Measurements from ENCODE around the gene PPM1D.
"Not testable (repeated sequence)": the region's sequence is repeated elsewhere in the genome, so short reads cannot be mapped to it uniquely, and the experiment has no call there.

The PPM1D gene

GRCh38 chr17:60623415-60623814 lies 23.4 kb downstream of the PPM1D start:
- no peak for DNase-seq

- DNase-seq, result peak; percentile 30
Observed at GRCh38 chr17:60627124-60627523, 27.1 kb downstream of the PPM1D start.

DNA sequence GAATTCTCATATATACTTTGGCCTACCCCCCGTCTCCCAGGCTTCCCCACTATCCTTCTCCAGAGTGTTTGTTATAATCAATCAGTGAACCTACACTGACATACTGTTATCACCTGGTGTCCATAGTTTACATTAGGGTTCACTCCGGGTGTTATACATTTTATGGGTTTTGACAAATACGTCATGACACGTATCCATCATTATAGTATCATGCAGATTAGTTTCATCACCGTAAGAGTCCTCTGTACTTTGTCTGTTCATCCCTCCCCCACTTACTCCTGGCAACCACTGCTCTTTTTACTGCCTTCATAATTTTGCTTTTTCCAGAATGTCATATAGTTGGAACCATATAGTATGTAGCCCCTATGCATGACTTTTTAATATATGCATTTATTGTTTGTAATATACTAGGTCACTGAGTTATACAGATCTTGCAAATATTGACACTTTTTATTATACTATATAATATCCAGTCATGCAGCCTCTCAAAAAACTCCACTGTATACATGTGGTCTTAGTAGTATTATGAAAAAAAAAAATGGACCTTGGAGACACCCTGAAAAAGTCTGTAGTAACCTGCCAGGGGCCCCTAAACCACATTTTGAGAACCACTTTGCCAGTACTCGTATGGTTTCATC lies 28.4 kb downstream of the PPM1D start:
- no peak for DNase-seq

- no peak for DNase-seq
Observed at GRCh38 chr17:60629120-60629519, 29.1 kb downstream of the PPM1D start.

GRCh38 chr17:60630352-60630751 lies 30.4 kb downstream of the PPM1D start:
- no peak for DNase-seq

DNA sequence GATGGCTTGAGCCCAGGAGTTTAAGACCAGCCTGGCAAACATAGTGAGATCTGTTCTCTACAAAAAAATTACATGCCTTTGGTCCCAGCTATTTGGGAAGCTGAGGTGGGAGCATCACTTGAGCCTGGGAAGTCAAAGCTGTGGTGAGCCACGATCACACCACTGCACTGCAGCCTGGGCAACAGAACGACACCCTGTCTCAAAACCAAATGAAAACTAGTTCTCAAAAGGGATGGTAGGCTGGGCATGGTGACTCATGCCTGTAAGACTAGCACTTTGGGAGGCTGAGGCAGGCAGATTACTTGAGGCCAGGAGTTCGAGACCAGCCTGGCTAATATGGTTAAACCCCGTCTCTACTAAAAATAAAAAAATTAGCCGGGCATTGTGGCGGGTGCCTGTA lies 31.1 kb downstream of the PPM1D start:
- DNase-seq, result no peak

DNA sequence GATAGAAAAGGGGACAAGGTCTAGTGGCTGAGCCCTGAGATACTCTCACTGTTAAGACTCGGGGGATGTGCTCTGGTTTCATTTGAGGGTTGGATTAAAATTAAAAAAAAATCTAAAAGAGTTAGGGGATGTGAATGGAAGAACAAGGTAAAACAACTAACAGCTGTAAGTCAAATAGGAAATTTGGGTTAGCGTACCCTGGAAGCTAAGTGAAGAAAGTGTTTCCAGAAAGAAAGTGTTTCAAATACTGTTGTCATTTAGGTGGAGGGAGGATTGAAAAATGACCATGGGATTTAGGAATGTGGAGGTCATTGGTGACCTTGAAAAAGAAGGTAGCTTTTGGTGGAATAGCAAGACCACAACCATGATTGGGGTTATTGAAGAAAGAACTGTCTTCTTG lies 37.7 kb downstream of the PPM1D start:
- no peak for DNase-seq

- DNase-seq, result no peak
Observed at GRCh38 chr17:60639019-60639330, 39.0 kb downstream of the PPM1D start.

DNA sequence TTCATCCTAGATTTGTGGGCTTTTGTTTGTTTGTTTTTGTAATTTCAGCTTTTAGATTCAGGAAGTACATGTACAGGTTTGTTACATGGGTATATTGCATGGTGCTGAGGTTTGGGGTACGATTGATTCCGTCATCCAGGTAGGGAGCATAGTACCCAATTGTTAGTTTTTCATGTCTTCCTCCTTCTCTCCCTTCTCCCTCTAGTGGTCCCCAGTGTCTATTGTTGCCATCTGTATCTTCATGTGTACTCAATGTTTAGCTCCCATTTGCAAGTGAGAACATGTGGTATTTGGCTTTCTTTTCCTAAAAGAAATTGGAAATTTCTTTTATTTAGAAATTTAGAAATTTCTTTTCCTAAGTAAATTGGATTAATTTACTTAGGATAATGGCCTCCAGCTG lies 40.5 kb downstream of the PPM1D start:
- DNase-seq, result peak; percentile 18

- no peak for DNase-seq
Observed at GRCh38 chr17:60641126-60641525, 41.1 kb downstream of the PPM1D start.

DNA sequence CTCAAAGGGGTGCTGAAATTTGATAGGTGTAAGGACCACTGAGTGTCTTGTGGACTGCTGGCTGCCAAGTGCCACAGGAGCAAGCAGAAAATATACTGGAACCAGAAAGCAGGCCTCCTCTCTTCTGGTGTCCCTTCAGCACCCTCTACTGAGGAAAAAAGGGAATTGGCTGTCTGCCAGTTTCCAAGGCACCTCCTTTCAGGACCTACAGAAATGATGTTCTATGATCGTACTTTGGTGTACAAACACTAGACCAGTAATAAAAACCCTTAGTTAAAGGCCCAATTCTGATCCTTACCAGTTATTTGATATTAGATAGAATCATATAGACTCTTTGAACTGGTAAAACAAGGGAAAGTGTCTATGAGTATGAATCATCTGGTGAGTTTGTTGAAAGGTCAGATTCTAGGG lies 41.8 kb downstream of the PPM1D start:
- peak; percentile 92 for DNase-seq

DNA sequence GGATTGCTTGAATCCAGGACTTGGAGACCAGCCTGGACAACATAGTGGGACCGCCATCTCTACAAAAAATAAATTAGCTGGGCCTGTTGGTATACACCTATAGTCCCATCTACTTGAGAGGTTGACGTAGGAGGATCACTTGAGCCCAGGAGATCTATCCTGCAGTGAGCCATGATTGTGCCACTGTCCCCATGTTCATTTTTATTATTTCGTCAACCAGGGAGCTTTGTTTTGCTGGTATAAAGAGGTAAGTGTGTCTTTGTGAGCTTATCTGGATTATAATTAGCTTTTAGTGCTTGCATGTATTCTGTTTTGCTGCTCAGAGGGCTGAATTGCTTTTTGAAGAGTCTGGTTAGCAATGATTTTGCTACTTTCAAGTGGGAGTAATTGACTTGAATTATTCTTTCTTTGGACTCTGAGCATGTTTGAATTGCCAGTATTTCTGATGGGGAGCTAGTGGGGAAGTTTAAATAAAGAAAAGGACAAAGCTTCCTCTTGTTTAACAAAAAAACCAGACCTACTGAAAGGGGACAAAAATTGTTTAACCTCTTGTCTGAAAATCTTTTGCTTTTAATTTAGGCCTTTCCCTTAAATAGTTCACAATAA lies 46.0 kb downstream of the PPM1D start:
- DNase-seq, result no peak

DNA sequence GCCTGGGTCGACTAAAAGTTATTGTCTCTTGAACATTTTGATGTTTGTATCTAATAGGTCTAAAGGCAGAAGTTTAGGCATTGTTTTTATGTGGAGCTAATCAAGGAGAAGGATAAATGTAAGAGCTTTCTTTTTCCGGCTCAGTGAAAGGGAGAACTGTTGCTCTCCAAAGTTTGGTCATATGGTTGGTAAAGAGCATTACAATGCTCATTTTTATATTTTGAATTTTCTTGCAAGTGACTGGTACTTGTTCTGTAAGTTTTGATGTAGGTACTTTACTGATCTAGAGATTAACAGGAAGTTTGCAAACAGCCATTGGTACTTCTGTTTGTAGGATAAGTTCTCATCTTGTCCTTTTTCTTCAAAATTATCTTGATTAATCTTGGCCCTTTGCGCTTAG lies 46.7 kb downstream of the PPM1D start:
- no peak for DNase-seq

DNA sequence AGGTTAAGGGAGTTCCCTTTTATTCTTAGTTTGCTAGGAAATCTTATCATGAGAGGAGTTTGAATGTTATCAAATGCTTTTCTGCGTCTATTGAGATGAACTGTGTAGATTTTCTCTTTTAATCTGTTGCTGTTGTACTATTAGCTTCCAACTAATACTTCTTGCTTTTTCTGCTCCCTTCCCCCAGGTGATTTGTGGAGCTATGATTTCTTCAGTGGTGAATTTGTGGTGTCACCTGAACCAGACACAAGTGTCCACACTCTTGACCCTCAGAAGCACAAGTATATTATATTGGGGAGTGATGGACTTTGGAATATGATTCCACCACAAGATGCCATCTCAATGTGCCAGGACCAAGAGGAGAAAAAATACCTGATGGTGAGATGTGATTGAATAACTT lies 47.7 kb downstream of the PPM1D start:
- DNase-seq, result no peak

DNA sequence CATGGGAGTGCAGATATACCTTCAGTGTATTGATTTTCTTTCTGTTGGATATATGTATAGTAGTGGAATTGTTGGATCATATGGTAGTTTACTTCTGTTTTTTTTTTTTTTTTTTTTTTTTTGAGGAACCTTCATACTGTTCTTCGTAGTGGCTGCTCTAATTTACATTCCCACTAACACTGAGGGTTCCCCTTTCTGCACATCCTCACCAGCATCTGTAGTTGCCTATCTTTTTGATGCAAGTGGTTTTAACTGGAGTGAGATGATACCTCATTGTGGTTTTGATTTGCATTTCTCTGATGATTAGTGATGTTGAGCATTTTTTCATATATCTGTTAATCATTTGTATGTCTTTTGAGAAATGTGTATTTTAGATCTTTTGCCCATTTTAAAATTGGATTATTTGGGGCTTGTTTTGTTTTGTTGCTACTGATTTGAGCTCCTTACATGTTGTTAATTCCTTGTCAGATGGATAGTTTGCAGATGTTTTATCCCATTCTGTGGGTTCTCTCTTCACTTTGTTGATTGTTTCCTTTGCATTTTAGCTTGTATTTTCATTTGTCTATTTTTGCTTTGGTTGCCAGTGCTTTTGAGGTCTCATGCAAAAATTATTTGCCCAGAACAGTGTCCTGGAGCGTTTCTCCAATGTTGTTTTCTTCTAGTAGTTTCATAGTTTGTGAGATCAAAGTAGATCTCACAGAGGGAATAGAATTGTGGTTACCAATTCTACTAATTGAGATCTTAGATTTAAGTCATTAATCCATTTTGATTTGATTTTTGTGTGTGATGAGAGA lies 52.7 kb downstream of the PPM1D start:
- DNase-seq, result no peak

- no peak for DNase-seq
Observed at GRCh38 chr17:60653569-60653968, 53.6 kb downstream of the PPM1D start.

DNA sequence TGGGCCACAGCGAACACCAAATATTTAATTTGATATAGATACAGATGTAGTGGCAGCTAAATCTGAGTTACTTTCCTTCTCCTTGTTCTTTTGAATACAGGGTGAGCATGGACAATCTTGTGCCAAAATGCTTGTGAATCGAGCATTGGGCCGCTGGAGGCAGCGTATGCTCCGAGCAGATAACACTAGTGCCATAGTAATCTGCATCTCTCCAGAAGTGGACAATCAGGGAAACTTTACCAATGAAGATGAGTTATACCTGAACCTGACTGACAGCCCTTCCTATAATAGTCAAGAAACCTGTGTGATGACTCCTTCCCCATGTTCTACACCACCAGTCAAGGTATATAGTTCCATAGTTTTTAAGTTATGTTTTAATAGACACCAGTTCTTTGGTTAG lies 56.5 kb downstream of the PPM1D start:
- DNase-seq, result no peak

GRCh38 chr17:60659156-60659555 lies 59.2 kb downstream of the PPM1D start:
- no peak for DNase-seq

DNA sequence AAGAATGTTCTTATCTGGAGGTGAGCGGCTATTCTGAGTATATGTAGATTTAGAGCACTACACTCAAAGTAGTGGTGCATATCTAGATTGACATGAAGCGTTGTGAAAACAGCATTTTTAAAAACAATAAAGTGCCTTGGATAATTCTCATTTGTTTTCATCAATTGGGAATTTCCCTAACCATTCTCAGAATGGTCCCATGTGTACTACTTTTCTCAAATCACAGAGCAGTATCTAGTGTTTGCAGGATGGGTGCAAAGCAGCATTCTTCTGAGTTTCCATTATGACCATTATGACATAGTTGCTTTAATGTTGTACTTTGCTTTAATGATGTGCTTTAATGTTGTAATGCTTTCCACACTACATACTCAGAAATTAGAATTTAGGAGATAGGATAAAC lies 61.5 kb downstream of the PPM1D start:
- DNase-seq, result no peak

- DNase-seq, result no peak
Observed at GRCh38 chr17:60664022-60664421, 64.0 kb downstream of the PPM1D start.

- DNase-seq, result no peak
Observed at GRCh38 chr17:60665602-60666001, 65.6 kb downstream of the PPM1D start.

GRCh38 chr17:60668741-60669140 lies 68.7 kb downstream of the PPM1D start:
- not testable (repeated sequence) for DNase-seq

GRCh38 chr17:60671482-60671881 lies 71.5 kb downstream of the PPM1D start:
- DNase-seq, result no peak

- DNase-seq, result peak; percentile 18
Observed at GRCh38 chr17:60674637-60675036, 74.6 kb downstream of the PPM1D start.

DNA sequence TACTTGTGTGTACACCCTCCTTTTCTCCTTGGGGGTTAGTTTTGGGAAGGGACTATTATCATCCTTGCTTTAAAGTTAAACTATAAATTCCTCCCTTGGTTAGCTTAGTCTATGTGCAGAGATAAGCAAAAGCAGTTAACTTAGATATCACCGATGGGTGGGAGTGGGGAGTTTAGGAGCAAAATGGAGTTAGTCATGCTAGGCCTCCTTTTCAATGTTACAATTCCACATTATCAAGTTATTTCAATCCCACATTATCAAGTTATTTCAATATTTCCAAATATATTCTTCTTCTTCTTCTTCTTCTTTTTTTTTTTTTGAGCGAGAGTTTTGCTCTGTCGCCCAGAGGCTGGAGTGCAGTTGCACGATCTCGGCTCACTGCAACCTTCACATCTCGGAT lies 76.0 kb downstream of the PPM1D start:
- DNase-seq, result no peak
